ENCODE data around the gene PHACTR4. TPM values are rescaled to one million over a fixed set of nuclear protein-coding genes. Genes with fewer than 3 reads are reported as not detected.

PHACTR4 gene
- total and polyA plus RNA-seq, 2 donors (not counting 3 experiments of a cell fraction or from before 2014, with no cell fraction given) = 25.4 to 61.0 TPM

DNA sequence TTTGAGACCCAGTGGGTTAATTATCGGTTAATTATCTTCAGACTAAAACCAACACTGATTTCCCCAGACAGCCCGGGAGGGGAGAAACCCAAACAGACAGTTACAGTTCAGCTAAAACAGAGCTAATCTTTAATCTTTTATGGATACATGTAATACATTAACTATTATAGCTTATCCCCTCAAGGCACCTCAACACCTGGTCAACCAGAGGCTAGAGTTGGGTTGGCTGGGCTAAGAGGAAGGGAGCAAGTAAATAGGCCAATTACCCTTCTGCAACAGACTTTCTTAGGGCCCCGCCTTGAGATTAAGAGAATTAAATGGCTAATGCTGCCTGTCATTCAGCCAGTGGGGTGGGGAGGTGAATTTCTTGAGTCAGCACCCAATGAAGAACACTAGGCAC lies 47.3 kb upstream of the PHACTR4 start:
- DNase-seq (ENCODE audit: low read depth, low spot score) = no peak
- H3K36me3 ChIP-seq (ENCODE audit: control insufficient read depth in 2 of 2, extremely low read depth in 1 of 2, insufficient read depth in 2 of 2, low read length in 2 of 2) = no peaks in the 10 kb centered on the region

GRCh38 chr1:28323720-28324119 lies 45.8 kb upstream of the PHACTR4 start:
- no TSS peak for BruUV-seq (replicated peaks)
- ChIA-PET CTCF (no interaction called here), POLR2A (no interaction called here)
- Histone ChIP-seq H3K27me3 (ENCODE audit: control insufficient read depth in 2 of 2, insufficient read depth in 2 of 2, low read length in 2 of 2) (no peaks in the 10 kb centered on the region), H3K4me1 (ENCODE audit: control insufficient read depth, extremely low read depth, insufficient read depth, low read length) (peaks cover 5% of the 10 kb centered on the region), H3K27ac (ENCODE audit: insufficient read depth, low read depth, low read length) (no peak overlapping the region), H4K20me1 (replicated peaks; ENCODE audit: control insufficient read depth, extremely low read depth, insufficient read depth, low read length) (no peaks in the 10 kb centered on the region), H3K79me2 (ENCODE audit: control insufficient read depth, insufficient read depth, low read length) (no peaks in the 10 kb centered on the region), H3K36me3 (ENCODE audit: control insufficient read depth in 2 of 2, extremely low read depth in 1 of 2, insufficient read depth in 2 of 2, low read length in 2 of 2) (no peaks in the 10 kb centered on the region), H3K9me1 (replicated peaks; ENCODE audit: control insufficient read depth, extremely low read depth, insufficient read depth, low read length) (no peaks in the 10 kb centered on the region), H2AFZ (ENCODE audit: low read depth, low read length) (no peak overlapping the region), H3K9ac (replicated peaks; ENCODE audit: extremely low read depth, insufficient read depth, low read length) (no peak overlapping the region), H3K9me3 (replicated peaks; ENCODE audit: control insufficient read depth, insufficient read depth, low read length) (no peaks in the 10 kb centered on the region), H3K4me3 (replicated peaks in 1 of 3; ENCODE audit: insufficient read depth in 1 of 3, low read depth in 1 of 3, low read length in 3 of 3) (no peak overlapping the region), H3K4me2 (ENCODE audit: insufficient read depth, low read length) (no peak overlapping the region)
- FAIRE-seq (no peak), DNase-seq (ENCODE audit: low read depth, low spot score) (no peak)
- TF ChIP-seq MYC (IDR thresholded peaks at IDR 0.05; ENCODE audit: low read depth, low read length) (no peak), POLR2A (IDR thresholded peaks at IDR 0.05; ENCODE audit: low read depth, low read length) (no peak), EZH2 (IDR thresholded peaks at IDR 0.05; ENCODE audit: borderline replicate concordance, low read depth, low read length, severe bottlenecking) (no peak), JUN (IDR thresholded peaks at IDR 0.05; ENCODE audit: borderline replicate concordance, insufficient read depth, insufficient read length, low read depth) (no peak), MAX (IDR thresholded peaks at IDR 0.05; ENCODE audit: insufficient read depth, insufficient read length) (no peak), POLR2AphosphoS5 (IDR thresholded peaks at IDR 0.05; ENCODE audit: insufficient read depth, low read depth, low read length) (no peak), GATA2 (IDR thresholded peaks at IDR 0.05; ENCODE audit: insufficient read depth, insufficient read length, low read depth, low read length) (no peak), FOS (IDR thresholded peaks at IDR 0.05; ENCODE audit: borderline replicate concordance, insufficient read depth, low read length) (no peak)
- TF ChIP-seq, protein P1, sequence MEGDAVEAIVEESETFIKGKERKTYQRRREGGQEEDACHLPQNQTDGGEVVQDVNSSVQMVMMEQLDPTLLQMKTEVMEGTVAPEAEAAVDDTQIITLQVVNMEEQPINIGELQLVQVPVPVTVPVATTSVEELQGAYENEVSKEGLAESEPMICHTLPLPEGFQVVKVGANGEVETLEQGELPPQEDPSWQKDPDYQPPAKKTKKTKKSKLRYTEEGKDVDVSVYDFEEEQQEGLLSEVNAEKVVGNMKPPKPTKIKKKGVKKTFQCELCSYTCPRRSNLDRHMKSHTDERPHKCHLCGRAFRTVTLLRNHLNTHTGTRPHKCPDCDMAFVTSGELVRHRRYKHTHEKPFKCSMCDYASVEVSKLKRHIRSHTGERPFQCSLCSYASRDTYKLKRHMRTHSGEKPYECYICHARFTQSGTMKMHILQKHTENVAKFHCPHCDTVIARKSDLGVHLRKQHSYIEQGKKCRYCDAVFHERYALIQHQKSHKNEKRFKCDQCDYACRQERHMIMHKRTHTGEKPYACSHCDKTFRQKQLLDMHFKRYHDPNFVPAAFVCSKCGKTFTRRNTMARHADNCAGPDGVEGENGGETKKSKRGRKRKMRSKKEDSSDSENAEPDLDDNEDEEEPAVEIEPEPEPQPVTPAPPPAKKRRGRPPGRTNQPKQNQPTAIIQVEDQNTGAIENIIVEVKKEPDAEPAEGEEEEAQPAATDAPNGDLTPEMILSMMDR (IDR thresholded peaks at IDR 0.05; ENCODE audit: extremely low read depth in 1 of 2, insufficient read depth in 1 of 2, low read depth in 1 of 2, low read length in 2 of 2) = no peak
- dilution Hi-C loops (cut with MboI; ENCODE audit: extremely low pct_ligation_motif_present, low sequenced_read_pairs) = no loop called here
- intact Hi-C loops (cut with micrococcal nuclease) = no loop called here

More for the DNA sequence above, 47.3 kb upstream of the PHACTR4 start:
- H3K4me3 ChIP-seq (replicated peaks in 1 of 3; ENCODE audit: insufficient read depth in 1 of 3, low read depth in 1 of 3, low read length in 3 of 3) = no peak overlapping the region
- no peak overlapping the region for H3K9ac ChIP-seq (replicated peaks; ENCODE audit: extremely low read depth, insufficient read depth, low read length)
- POLR2A ChIA-PET = interaction anchor here (0.5 kb wide), 1 partner anchor 9 kb away, joined by 6 read pairs; no protein-coding TSS in a partner anchor
- dilution Hi-C loops (cut with MboI; ENCODE audit: extremely low pct_ligation_motif_present, low sequenced_read_pairs) (no loop called here), intact Hi-C loops (cut with micrococcal nuclease) (no loop called here)
- no peaks in the 10 kb centered on the region for H3K4me1 ChIP-seq (ENCODE audit: control insufficient read depth, extremely low read depth, insufficient read depth, low read length)
- H3K79me2 ChIP-seq (ENCODE audit: control insufficient read depth, insufficient read depth, low read length) = no peaks in the 10 kb centered on the region
- CTCF ChIA-PET = interaction anchor here (1.1 kb wide), 1 partner anchor 74 kb away, joined by 5 read pairs; no protein-coding TSS in a partner anchor
- TF ChIP-seq POLR2A (IDR thresholded peaks at IDR 0.05; ENCODE audit: low read depth, low read length) = no peak
- no peak overlapping the region for H2AFZ ChIP-seq (ENCODE audit: low read depth, low read length)
- no peaks in the 10 kb centered on the region for H3K9me3 ChIP-seq (replicated peaks; ENCODE audit: control insufficient read depth, insufficient read depth, low read length)
- FAIRE-seq = no peak
- no peaks in the 10 kb centered on the region for H4K20me1 ChIP-seq (replicated peaks; ENCODE audit: control insufficient read depth, extremely low read depth, insufficient read depth, low read length)
- no peak overlapping the region for H3K4me2 ChIP-seq (ENCODE audit: insufficient read depth, low read length)
- H3K9me1 ChIP-seq (replicated peaks; ENCODE audit: control insufficient read depth, extremely low read depth, insufficient read depth, low read length) = no peaks in the 10 kb centered on the region
- H3K27ac ChIP-seq (ENCODE audit: insufficient read depth, low read depth, low read length) = no peak overlapping the region
- H3K27me3 ChIP-seq (ENCODE audit: control insufficient read depth in 2 of 2, insufficient read depth in 2 of 2, low read length in 2 of 2) = no peaks in the 10 kb centered on the region
- BruUV-seq (replicated peaks) = no TSS peak

Data from endothelial cell of umbilical vein (primary cell).